NCI-H2107 (cell line): Measurements from ENCODE around the gene UBE2D3.
"Not testable (repeated sequence)": the region's sequence is repeated elsewhere in the genome, so short reads cannot be mapped to it uniquely, and the experiment has no call there.

Source experiments
- DNase-seq: peaks from one replicate; lab custom pipeline; 2025; lab: John Stamatoyannopoulos, UW

UBE2D3 gene

DNA sequence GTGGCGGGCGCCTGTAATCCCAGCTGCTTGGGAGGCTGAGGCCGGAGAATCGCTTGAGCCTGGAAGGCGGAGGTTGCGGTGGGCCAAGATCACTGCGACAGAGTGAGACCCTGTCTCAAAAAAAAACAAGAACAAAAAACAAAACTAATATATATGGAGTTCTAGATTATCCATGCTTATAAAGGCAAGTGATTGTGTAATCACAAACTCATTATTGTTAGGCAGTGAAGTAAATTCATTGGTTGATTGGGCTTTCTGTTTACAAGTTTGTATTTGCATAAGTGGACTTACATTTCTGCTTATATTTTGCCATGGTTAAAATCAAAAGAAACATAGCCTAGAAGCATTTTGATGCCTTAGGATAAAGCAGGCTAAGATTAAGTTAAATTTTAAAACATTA is 2.5 kb upstream of the UBE2D3 start:
- DNase-seq, result no peak

DNA sequence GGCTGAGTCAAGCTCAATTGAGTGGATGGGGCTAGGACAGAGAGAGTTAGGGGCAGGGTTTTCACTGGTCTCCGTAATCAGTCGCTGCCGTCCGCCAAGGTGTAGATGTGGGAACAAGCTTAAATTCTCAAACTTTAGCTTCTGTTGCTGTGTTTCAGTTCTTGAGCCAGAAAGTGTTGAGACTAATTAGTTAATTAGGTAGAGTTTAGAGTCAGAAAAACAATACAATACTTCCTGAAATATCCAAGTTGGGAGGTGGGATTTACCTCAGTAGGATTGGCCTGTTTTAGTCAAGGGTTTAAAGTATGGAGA is 1.1 kb upstream of the UBE2D3 start:
- no peak for DNase-seq

DNA sequence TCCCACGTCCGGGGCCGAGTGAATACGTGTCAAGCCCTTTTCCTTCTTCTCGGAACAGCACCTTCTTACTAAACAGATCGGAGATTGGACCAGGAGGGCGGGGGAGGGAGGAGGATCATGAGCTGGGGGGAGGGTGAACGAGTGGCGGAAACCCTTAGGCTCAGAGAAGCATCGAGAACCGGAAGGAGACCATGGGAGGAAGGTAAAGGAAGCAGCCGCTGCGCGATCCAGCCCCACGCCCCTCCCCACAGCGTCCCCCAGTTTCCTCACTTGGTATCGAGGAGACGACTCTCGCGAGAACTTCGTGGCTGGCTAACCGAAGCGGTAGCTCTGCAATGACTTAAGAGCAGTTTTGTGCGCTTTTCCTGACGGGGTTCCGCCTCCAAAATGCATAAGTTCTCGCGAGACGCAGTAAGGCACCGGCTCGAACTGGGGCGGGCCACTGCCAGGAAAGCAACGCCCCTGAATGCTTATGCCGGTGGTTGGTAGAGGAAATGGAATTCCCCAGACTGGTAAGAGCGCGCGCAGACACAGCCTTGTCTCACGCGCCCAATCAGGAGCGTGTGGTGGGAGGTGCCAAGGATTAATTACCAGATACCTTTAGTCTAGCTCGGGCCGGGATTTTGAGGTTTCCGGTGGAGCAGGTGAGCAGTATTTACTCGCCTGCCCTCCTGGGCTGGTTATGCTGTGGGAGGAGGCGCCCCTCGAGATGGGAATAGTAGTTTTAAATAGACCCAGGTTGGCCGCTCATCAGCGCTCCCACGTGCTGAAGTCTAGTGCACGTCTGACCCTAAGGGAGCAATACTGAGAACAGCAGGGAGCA is 534 bp upstream of the UBE2D3 start:
- DNase-seq, result peak; percentile 92

GRCh38 chr4:102826105-102826889 is 1.1 kb downstream of the UBE2D3 start:
- DNase-seq, result no peak

DNA sequence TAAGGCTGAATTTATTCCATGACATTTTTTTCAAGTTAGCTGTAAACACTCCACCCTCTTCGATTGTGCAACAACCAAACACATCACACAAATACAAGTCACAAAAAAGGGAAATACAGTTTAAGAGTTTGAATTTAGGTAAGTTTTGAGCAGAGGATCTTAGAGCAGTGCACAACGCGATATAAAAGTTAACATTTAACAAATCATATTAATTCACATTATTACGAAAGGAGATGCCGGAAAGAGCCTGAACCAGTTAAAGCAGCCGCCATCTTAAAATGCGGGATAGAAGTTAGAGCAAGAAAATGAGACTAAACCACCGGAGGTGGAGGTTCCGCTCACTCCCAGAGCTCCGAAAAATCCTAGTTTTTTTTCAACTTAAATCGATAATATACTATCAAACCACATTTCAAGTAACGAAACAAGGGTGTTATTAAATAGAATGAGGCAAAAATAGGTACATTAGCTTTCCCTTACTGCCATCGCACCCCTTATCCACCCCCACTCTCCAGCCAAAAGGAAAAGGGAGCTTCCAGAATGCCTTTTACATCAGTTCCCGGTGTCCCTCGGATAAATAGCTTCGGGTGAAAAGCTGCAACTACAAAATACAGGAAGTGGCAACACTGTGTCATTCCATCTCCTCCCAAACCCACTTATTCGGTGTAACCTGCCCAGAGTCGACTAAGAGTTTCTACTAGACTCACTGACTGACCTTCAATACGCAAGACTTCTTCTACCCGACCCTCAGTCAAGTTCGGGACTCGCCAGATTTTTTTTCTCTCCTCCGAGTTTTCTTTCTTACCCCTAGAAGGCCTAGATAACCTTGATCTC is 1.9 kb downstream of the UBE2D3 start:
- DNase-seq, result peak; percentile 7

DNA sequence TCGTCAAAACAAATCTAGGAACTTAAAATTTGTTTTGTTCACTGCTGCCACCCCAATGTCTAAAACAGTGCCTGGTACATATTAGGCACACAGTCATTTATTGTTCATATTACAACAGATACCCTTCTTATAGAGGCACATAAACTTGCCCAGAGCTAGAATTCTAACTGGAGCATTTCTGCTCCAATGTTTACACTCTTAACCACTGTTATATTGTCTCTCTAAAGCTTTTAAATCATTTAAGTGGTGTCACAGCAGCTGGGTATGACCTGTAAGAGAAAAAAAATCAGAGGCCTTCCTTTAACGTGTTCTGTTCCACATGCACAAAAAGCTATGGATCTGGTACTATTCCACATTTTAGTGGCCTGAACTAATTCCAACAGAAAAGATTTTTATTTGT is 3.0 kb downstream of the UBE2D3 start:
- no peak for DNase-seq

- DNase-seq, result no peak
These were observed 3.5 kb downstream of the UBE2D3 start for GRCh38 chr4:102823897-102824296.

DNA sequence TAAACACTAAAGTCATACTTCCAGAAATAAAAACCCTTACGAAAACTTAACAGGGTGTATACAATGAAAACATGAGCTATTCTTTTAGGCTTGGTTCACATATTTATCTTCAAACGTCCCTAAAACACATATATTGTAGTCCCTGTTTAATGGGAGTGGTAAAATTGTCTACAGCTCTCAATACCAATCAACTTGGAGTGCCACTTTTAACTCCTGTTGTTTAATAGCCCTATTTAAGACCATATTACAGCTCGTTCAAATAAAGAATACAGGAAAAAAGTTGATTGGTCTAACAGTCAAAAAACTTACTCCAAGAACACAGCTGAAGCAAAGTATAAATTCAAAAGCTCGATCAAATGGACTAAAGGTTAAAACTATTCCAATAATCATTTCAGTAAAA is 3.9 kb downstream of the UBE2D3 start:
- DNase-seq, result no peak

- DNase-seq, result no peak
These were observed 7.6 kb downstream of the UBE2D3 start for GRCh38 chr4:102819588-102820365.

DNA sequence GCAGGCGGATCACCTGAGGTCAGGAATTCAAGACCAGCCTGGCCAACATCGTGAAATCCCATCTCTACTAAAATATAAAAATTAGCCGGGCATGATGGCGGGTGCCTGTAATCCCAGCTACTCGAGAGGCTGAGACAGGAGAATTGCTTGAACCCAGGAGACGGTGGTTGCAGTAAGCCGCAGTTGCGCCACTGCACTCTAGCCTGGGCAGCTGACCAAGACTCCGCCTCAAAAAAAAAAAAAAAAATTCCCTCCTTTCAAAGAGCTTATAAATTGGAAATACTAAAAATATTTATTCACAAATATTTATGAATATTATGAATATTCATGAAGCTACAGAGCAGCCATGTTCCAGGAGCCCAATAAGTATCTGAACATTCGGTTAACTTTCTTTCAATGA is 8.3 kb downstream of the UBE2D3 start:
- DNase-seq, result not testable (repeated sequence)

DNA sequence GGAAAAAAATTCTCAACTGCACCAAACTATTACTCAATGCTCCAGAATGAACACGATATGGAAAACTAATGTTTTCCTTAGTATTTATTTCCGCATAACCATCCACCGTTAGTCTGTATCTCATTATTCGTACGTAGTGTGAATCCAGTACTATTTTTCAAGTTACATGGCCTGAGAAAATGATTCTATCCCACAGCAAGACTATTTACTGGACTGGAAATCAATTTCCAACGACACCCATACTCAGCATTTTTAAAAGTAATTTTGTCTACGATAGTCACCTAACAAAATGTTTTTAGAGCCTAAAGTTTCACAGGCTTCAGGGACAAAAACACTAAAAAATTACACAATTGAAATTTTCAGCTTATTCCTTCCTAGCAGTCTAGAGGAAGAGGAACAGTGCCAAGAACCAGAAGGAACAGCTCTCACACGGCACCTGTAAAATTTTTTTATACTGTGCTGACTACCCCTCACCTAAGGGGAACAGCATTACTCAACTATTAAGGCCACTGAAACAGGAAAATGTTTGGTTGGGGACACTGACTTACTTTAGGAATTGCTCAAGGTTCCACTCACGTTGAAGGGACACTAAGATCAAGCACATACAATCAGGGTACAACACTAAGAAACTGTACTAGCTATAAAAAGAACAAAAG is 9.6 kb downstream of the UBE2D3 start:
- DNase-seq, result no peak

- no peak for DNase-seq
These were observed 10.2 kb downstream of the UBE2D3 start for GRCh38 chr4:102817021-102817605.

- DNase-seq, result no peak
These were observed 11.4 kb downstream of the UBE2D3 start for GRCh38 chr4:102815981-102816380.

GRCh38 chr4:102809691-102810090 is 17.7 kb downstream of the UBE2D3 start:
- no peak for DNase-seq

DNA sequence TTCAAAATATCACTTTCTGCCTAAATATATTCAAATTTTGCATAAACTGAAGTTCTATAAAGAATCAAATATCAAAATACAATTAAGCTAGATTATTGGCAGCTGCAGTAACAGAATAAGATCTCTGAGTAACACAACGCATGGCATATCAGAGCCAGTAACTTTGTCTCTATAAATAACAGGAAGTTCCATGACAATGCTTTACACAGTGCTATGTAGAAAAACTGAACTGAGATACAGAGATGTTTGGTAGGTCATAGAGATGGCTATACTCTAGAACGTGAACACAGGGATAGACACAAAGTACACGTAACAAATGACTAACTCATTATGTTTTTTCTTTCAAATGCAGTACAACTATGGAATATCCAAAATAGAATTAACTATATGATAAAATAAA is 18.2 kb downstream of the UBE2D3 start:
- no peak for DNase-seq

DNA sequence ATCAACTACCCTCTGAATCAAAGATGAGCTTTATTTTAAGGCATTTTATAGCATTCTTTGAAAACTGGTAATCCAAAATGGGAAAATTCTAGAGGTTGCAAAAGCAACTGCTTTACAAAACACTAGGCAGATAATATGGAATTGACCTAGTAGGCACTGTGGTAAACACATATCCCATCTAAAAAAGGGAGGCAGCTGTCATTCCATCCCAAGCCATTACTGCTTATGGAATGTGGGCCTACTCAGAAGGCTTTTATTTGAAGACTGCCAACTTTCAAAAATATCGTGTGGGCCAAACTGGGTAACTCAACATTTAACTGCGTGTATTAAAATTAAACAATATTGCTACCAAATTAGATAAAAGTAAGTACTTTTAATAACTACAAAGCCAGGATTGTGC is 19.3 kb downstream of the UBE2D3 start:
- no peak for DNase-seq

GRCh38 chr4:102807345-102807744 is 20.0 kb downstream of the UBE2D3 start:
- no peak for DNase-seq

DNA sequence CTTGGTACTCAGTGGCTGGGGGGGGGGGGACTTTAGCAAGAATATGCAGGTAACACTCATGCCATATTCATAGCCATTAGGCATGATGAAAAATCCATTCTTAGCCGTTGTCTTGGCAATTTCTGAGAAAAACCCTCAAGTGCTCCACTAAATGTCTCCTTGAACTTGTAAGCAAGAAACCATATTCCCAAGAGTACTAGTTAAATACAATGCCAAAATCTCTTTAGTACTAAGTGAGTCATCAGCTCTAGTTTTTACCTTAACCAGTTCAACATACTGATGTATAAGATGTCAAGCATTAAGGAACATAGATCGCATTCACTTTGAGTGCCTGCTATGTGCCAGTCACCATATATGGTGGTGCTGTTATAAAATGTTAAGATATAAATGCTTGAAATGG is 27.5 kb downstream of the UBE2D3 start:
- DNase-seq, result no peak

GRCh38 chr4:102794999-102795398 is 32.4 kb downstream of the UBE2D3 start:
- no peak for DNase-seq

- no peak for DNase-seq
These were observed 34.9 kb downstream of the UBE2D3 start for GRCh38 chr4:102792361-102792936.
